ENCODE results near the gene FAM217B. TPM values are rescaled to one million over a fixed set of nuclear protein-coding genes. Genes with fewer than 3 reads are reported as not detected.

Gene FAM217B
- total and polyA plus RNA-seq, 2 of the 8 experiments (the other 6 are each of a cell fraction or from before 2014, with no cell fraction given), result 5.4 to 28.5 TPM

DNA sequence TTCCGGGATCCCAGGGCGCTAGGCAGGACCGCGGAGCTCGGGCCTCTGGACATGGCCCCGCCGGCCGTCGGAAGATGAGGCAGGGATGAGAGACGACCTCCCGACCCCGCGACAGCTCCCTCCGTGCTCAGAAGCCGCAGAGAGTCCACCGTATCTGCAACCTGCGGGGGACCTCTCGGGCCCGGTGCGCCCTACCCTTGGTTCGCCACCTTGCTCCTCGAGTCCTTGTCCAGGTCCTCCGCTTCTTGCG lies 385 bp upstream of the FAM217B start:
- peaks cover 0 to 7% of the 10 kb centered on the region in 2 experiments for H4K20me1 ChIP-seq (replicated peaks in 1 of 2; ENCODE audit: control insufficient read depth in 1 of 2, insufficient read depth in 2 of 2, low read length in 2 of 2)
- ChIA-PET CTCF (ENCODE audit: partially characterized antibody) (interaction anchor here (0.7 kb wide), 2 partner anchors 10 to 1559 kb away, joined by 3 read pairs; no protein-coding TSS in a partner anchor), POLR2A (ENCODE audit: partially characterized antibody) (interaction anchor here (0.8 to 2.3 kb wide), 7 partner anchors 9 to 55 kb away, joined by 3 to 8 read pairs (median 3); partner anchors contain the start of gene CDH26)
- peak overlapping the region; percentile 93; the same call in 1 of the 2 replicates for H4K8ac ChIP-seq (ENCODE audit: extremely low read depth, insufficient read depth, low read length)
- no peak overlapping the region for H3K9ac ChIP-seq (replicated peaks in 1 of 4; ENCODE audit: extremely low read depth in 1 of 4, low read depth in 3 of 4, low read length in 3 of 4)
- peak overlapping the region; percentile 61 to 88 (median 75) for H3K4me3 ChIP-seq (ENCODE audit: extremely low read depth in 1 of 4, insufficient read depth in 2 of 4, low read depth in 3 of 4, low read length in 4 of 4)
- H3K9me3 ChIP-seq (ENCODE audit: insufficient read depth in 2 of 2, low read depth in 1 of 2, low read length in 1 of 2), result peaks cover 5 to 9% of the 10 kb centered on the region in 2 experiments; a peak in 3 of 4 replicates
- H4K5ac ChIP-seq (ENCODE audit: insufficient read length, low read depth, low read length), result peak overlapping the region; percentile 35
- H2BK120ac ChIP-seq (replicated peaks; ENCODE audit: low read depth, low read length), result no peak overlapping the region
- H3K4me1 ChIP-seq (replicated peaks in 1 of 4; ENCODE audit: control insufficient read depth in 3 of 4, insufficient read depth in 4 of 4, low read length in 3 of 4), result peaks cover 0 to 6% (median 2%) of the 10 kb centered on the region in 4 experiments; a peak in 4 of 7 replicates
- 1% methylated on average over 15 of the region's 24 CpGs; no CpG with 5 or more reads in 1 of the 2 experiments for WGBS, 2 experiments (ENCODE audit: extremely low coverage in 1 of 2, insufficient coverage in 1 of 2, insufficient read length in 1 of 2, insufficient replicate concordance in 2 of 2, low coverage in 1 of 2, low lambda C conversion rate in 2 of 2, missing lambda C conversion rate in 1 of 2)
- H4K91ac ChIP-seq (replicated peaks; ENCODE audit: insufficient read length, low read length), result no peak overlapping the region
- peaks cover 12% of the 10 kb centered on the region for H3K23me2 ChIP-seq (ENCODE audit: low read depth, low read length)
- no peaks in the 10 kb centered on the region for H3K79me1 ChIP-seq (ENCODE audit: low read depth, low read length)
- no peak overlapping the region for H3K4ac ChIP-seq (replicated peaks; ENCODE audit: insufficient read length, low read depth, low read length)
- H3K18ac ChIP-seq (ENCODE audit: extremely low read depth, low read length), result 0 out of 2 replicates have a peak overlapping the region, but pooled peaks have one; percentile 14
- no peak overlapping the region for H3K56ac ChIP-seq (replicated peaks; ENCODE audit: insufficient read length, low read depth, low read length)
- H2AK5ac ChIP-seq (ENCODE audit: low read depth, low read length), result no peak overlapping the region
- no peak overlapping the region for H2BK20ac ChIP-seq (ENCODE audit: low read length)
- no peak for FAIRE-seq
- H2AFZ ChIP-seq (ENCODE audit: low read length), result 0 out of 2 replicates have a peak overlapping the region, but pooled peaks have one; percentile 37
- H3K79me2 ChIP-seq (ENCODE audit: control insufficient read depth in 1 of 2, insufficient read depth in 2 of 2, low read length in 2 of 2), result peaks cover 0 to 5% of the 10 kb centered on the region in 2 experiments; a peak in 1 of 4 replicates
- peak overlapping the region; percentile 83 to 93 for H3K4me2 ChIP-seq (ENCODE audit: insufficient read depth in 1 of 2, low read depth in 2 of 2, low read length in 2 of 2)
- H3K27ac ChIP-seq (ENCODE audit: low read depth, low read length), result no peak overlapping the region
- no peak overlapping the region for H2BK5ac ChIP-seq (ENCODE audit: low read depth, low read length)
- H3K36me3 ChIP-seq (ENCODE audit: control insufficient read depth in 2 of 4, insufficient read depth in 4 of 4, low read length in 3 of 4), result peaks cover 0 to 16% (median 7%) of the 10 kb centered on the region in 4 experiments; a peak in 4 of 8 replicates
- DNase-seq (ENCODE audit: low read depth in 1 of 2, low spot score in 2 of 2), result no peak
- TF ChIP-seq TAF7 (optimal IDR thresholded peaks at IDR 0.05; ENCODE audit: borderline replicate concordance, low read depth, low read length), result peak; percentile 2
- peak; percentile 39 for TF ChIP-seq EZH2 (IDR thresholded peaks at IDR 0.05; ENCODE audit: low read depth, low read length, severe bottlenecking)
- peak; percentile 56 for TF ChIP-seq KDM4A (IDR thresholded peaks at IDR 0.05; ENCODE audit: low read depth, low read length, severe bottlenecking)
- no peak for TF ChIP-seq CTBP2 (IDR thresholded peaks at IDR 0.05; ENCODE audit: borderline replicate concordance, insufficient read depth, insufficient read length, low read length)
- H2BK12ac ChIP-seq (ENCODE audit: low read depth, low read length), result no peak overlapping the region
- peaks cover 9 to 19% (median 16%) of the 10 kb centered on the region in 4 experiments for H3K27me3 ChIP-seq (replicated peaks in 1 of 4; ENCODE audit: control insufficient read depth in 3 of 4, extremely low read depth in 1 of 4, insufficient read depth in 3 of 4, low read length in 3 of 4)
- H3K14ac ChIP-seq (ENCODE audit: insufficient read length), result no peak overlapping the region
- H3K23ac ChIP-seq (ENCODE audit: insufficient read length), result no peak overlapping the region
- no peak overlapping the region for H2BK15ac ChIP-seq (ENCODE audit: low read length)

Data from H1 (cell line).